ENCODE measurements around the gene HLCS.

GRCh38 chr21:36909423-36909822 lies 57.0 kb downstream of the HLCS start:
- no peak for TF ChIP-seq CTCF (IDR thresholded peaks at IDR 0.05)
- TF ChIP-seq POLR2A (IDR thresholded peaks at IDR 0.05) = no peak
- TF ChIP-seq POLR2AphosphoS5 (IDR thresholded peaks at IDR 0.05) = no peak
